ENCODE measurements around the gene FAM174C. TPM values are rescaled to one million over a fixed set of nuclear protein-coding genes. Genes with fewer than 3 reads are reported as not detected.

FAM174C gene
- total RNA-seq, 1 experiment from 2014 or later, result 77.1 TPM

- ChIA-PET CTCF (no interaction called here), POLR2A (no interaction called here), RAD21 (ENCODE audit: low non-redundant PET in 1 of 2, low total read pairs in 2 of 2, uncharacterized antibody in 2 of 2, unreplicated experiment in 2 of 2) (no interaction called here)
- no peak for DNase-seq (ENCODE audit: low read depth, low spot score)
- Histone ChIP-seq H2AFZ (ENCODE audit: low read depth, low read length, poor library complexity, severe bottlenecking) (no peak overlapping the region), H3K9me2 (ENCODE audit: insufficient read depth) (no peaks in the 10 kb centered on the region), H3K9ac (ENCODE audit: low read length) (no peak overlapping the region), H4K20me1 (ENCODE audit: insufficient read depth) (no peaks in the 10 kb centered on the region), H3K79me2 (ENCODE audit: insufficient read depth, low read length) (no peaks in the 10 kb centered on the region), H3K9me3 (ENCODE audit: control insufficient read depth in 1 of 2, insufficient read depth in 1 of 2, low read depth in 1 of 2, low read length in 2 of 2) (no peaks in the 10 kb centered on the region), H3K27ac (ENCODE audit: low read depth, low read length) (no peak overlapping the region; the same call in 1 of the 2 replicates), H3K4me2 (ENCODE audit: low read length) (peak overlapping the region; percentile 85), H3K4me1 (ENCODE audit: control insufficient read depth in 1 of 2, insufficient read depth in 2 of 2, low read length in 2 of 2) (peaks cover 5 to 15% of the 10 kb centered on the region in 2 experiments), H3K36me3 (ENCODE audit: control insufficient read depth in 1 of 2, insufficient read depth in 2 of 2, low read length in 2 of 2) (no peaks in the 10 kb centered on the region), H3K4me3 (replicated peaks in 1 of 2; ENCODE audit: low read depth in 1 of 2, low read length in 2 of 2) (no peak overlapping the region), H3K27me3 (ENCODE audit: insufficient read depth, low read length) (no peaks in the 10 kb centered on the region)
- BruUV-seq (replicated peaks), result no TSS peak
- intact Hi-C loops (cut with micrococcal nuclease), result no loop called here
- TF ChIP-seq POLR2A (IDR thresholded peaks at IDR 0.05; ENCODE audit: borderline replicate concordance, extremely low read depth, insufficient read depth, insufficient read length) (no peak), ZFX (IDR thresholded peaks at IDR 0.05) (no peak), EZH2phosphoT487 (IDR thresholded peaks at IDR 0.05; ENCODE audit: borderline replicate concordance) (no peak), ZNF274 (IDR thresholded peaks at IDR 0.05; ENCODE audit: low read depth, low read length) (no peak)
- TF ChIP-seq, protein P1, sequence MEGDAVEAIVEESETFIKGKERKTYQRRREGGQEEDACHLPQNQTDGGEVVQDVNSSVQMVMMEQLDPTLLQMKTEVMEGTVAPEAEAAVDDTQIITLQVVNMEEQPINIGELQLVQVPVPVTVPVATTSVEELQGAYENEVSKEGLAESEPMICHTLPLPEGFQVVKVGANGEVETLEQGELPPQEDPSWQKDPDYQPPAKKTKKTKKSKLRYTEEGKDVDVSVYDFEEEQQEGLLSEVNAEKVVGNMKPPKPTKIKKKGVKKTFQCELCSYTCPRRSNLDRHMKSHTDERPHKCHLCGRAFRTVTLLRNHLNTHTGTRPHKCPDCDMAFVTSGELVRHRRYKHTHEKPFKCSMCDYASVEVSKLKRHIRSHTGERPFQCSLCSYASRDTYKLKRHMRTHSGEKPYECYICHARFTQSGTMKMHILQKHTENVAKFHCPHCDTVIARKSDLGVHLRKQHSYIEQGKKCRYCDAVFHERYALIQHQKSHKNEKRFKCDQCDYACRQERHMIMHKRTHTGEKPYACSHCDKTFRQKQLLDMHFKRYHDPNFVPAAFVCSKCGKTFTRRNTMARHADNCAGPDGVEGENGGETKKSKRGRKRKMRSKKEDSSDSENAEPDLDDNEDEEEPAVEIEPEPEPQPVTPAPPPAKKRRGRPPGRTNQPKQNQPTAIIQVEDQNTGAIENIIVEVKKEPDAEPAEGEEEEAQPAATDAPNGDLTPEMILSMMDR (IDR thresholded peaks at IDR 0.05 in 2 of 3, conservative IDR thresholded peaks at IDR 0.05 in 1 of 3; ENCODE audit: borderline replicate concordance in 1 of 3, insufficient read depth in 1 of 3, low read depth in 2 of 3, low read length in 2 of 3), result no peak
- TF ChIP-seq, protein P2, sequence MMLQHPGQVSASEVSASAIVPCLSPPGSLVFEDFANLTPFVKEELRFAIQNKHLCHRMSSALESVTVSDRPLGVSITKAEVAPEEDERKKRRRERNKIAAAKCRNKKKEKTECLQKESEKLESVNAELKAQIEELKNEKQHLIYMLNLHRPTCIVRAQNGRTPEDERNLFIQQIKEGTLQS (IDR thresholded peaks at IDR 0.05), result no peak
- no peak for ATAC-seq
Measured at GRCh38 chr19:1324249-1324805, 49.0 kb downstream of the FAM174C start.
